Uterine smooth muscle cell (primary cell): ENCODE results near the gene PARS2. TPM values are rescaled to one million over a fixed set of nuclear protein-coding genes. Genes with fewer than 3 reads are reported as not detected.

Experiments used
- total RNA-seq: library from RNA; depleted of rRNA; stranded (reverse); fragments of >200 nt; gene quantifications from 2 replicates; pipeline ENCODE4 v1.2.3, GENCODE V29; 2014

The PARS2 gene
- total RNA-seq, result 5.3 and 6.5 TPM in 2 replicates

DNA sequence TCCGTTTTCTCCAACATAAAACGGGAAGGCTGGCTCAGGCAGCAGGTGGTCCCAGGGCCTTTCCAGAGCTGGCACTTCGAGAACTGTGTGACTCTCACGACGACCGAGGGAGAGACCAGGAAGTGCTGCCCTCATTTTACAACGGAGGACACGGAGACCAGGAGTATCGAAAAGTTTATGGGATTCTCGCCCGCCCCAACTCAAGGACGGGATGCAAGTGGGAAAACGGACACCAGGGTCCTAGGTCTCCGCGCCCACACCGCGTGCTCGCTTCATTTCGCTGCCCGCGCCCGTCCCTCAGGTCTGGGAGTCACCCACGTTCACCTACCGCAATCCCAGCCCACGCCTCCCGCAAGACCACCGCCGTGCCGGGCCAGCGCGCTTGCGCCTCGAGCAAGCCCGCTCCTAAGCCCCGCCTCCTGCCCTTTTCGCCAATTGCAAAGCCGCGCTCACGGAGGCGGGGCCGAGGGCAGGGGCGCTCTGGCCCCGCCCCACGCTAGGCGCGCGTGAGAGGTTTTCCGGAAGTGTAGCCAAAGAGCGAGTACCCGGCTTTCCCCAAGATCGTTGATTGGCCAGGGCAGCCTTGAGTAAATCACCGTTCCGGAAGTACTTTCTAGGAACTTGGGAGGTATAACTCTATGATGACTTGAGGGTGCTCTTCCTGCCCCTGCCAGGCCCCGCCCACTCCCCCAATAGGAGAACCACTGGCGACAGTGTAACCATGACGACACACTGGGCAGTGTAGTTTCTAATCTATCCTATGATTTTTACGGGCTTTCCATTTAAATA is at the start of gene PARS2:
Gene PARS2 (minus strand): TSS at position 391 of the 789 bp plus-strand sequence. CDS start 5,362 bp downstream, outside the sequence.

DNA sequence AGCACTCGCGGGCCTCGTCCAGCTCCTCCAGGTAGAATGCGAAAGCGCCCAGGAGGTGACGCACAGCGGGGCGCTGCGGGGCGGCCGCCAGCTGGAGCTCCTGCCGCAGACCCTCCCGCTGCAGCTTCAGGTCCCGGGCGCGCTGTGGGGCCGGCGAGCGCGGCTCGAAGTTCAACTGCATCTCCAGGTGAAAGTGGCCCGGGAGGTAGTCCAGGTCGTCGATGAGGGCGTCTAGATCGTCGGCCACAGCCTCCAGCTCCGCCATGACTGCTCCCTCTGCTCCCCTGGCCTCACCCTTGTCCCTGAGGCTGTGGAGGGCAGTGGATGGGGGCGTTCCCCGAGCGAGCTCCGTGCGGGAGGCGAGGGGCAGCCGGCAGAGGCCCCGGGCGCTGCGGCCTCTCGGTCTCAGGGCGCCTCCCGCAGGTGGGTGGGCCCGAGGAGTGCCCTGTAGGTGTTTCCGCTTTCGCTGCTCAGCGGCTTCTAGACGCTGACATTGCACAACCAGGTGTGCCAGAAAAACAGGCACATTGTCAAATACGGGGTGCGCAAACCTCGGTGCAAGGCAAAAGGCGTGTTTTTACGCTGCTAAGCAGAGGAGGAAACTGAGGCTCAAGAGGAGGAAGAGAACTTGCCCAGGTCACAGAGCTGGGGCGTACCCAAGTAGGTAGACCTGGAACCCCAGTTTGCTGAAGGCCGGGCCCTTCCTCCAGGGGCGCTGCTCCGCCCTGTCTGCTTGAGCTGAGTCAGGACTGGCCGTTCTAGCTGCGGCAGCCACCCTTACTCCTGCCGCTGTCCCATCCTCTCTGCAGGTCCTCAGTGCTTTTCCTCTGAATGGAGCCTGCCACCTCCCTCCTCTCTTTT is 36.8 kb upstream of the PARS2 start, which contains the start of gene TTC22:
Gene TTC22 (minus strand): TSS at position 425 of the 861 bp plus-strand sequence. CDS start 160 bp downstream, at position 265.

DNA sequence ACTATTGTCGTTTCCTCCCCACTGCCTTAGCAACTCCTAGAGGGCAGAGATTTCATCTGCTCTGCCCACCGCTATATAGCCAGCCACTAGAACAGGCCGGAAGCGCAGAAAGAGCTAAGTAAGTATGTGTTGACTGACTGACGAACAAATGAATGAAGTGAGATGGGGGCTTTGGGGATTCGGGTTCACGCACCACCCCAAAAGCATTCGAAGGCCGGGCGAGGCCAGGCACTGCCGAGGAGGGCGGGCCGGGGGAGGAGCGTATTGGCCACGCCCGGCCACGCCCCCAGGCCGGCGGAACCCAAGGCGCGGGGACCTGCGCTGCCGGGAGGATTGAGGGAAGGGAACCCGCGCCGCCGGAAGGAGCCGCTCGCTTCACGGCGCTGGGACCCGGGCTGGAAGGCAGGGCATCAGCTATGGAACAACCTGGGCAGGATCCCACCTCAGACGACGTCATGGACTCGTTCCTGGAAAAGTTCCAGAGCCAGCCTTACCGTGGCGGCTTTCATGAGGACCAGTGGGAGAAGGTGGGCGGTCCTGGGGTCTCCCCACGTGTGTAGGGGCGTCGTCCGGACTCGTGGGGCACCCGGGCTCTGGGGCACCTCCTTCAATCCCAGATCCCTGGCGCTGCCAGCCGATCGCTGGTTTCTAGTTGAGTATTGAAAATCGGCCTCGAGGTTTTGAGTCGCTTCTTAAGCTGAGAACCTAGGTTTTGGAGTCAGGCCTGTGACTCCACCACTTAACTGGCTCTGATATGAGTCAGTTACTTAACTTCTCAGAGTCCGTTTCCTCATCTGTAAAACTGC is 48.6 kb downstream of the PARS2 start, which contains the start of gene TTC4:
Gene TTC4 (plus strand): TSS at position 369 of the 806 bp plus-strand sequence. CDS start 48 bp downstream, at position 417.

Other genes with a start within 250 kb of the PARS2 start
- gene ACOT11, start 216.3 kb downstream of the PARS2 start, total RNA-seq, result 3.4 and 5.7 TPM in 2 replicates
- not detected in 2 replicates for gene FAM151A, start 141.0 kb downstream of the PARS2 start, total RNA-seq
- 0.11 and 0.12 TPM in 2 replicates for gene MROH7, start 122.7 kb downstream of the PARS2 start, total RNA-seq
- 26.6 and 41.6 TPM in 2 replicates for gene TTC4, start 48.7 kb downstream of the PARS2 start, total RNA-seq
- not detected in 2 replicates for gene TTC22, start 36.8 kb upstream of the PARS2 start, total RNA-seq
- gene DHCR24, start 122.7 kb upstream of the PARS2 start, total RNA-seq, result 252 and 282 TPM in 2 replicates
- not detected in 2 replicates for gene TMEM61, start 216.1 kb upstream of the PARS2 start, total RNA-seq
- not detected in 2 replicates for gene BSND, start 234.4 kb upstream of the PARS2 start, total RNA-seq